Right cardiac atrium (tissue), 5 donors: ENCODE data around the gene E2F2. TPM values are rescaled to one million over a fixed set of nuclear protein-coding genes. Genes with fewer than 3 reads are reported as not detected.
A peak's percentile ranks its signal among the peaks of the same experiment; 100 is the strongest.

Experiments used
- ATAC-seq, 2 donors: fragments of 200-7000 bp; cut with Tn5 transposase; one replicate each; pipeline versions ENCODE4 v1.8.0 to v1.9.1; 2020; ENCODE audit warnings: moderate library complexity in 2 of 2, mild to moderate bottlenecking in 1 of 2
- DNase-seq, 3 donors: peaks; one replicate each; pipeline ENCODE4 v3.0.0-alpha.2; 2020
- H3K27ac ChIP-seq: one replicate; pipeline ENCODE4 v1.5.1; 2013; ENCODE audit warnings: mild to moderate bottlenecking, low read length, control low read depth, moderate library complexity
- H3K27me3 ChIP-seq: one replicate; pipeline ENCODE4 v1.6.1; 2013; ENCODE audit not compliant: control insufficient read depth, insufficient read depth
- H3K4me1 ChIP-seq: one replicate; pipeline ENCODE4 v1.6.1; 2013; ENCODE audit warnings: low read length; ENCODE audit not compliant: control insufficient read depth, insufficient read depth
- H3K4me3 ChIP-seq: one replicate; pipeline ENCODE4 v1.5.1; 2013; ENCODE audit warnings: low read length, control low read depth
- H3K9me3 ChIP-seq: one replicate; pipeline ENCODE4 v1.6.1; 2013; ENCODE audit warnings: low read length; ENCODE audit not compliant: control insufficient read depth
- WGBS: extraction: QIAGEN DNeasy Blood & Tissue Kit; methylation state at CpG from one replicate; pipeline ENCODE4 v1.1.7; 2013; 5-methylcytosine and 5-hydroxymethylcytosine counted together
- intact Hi-C, 4 donors: fragments of 100-400 bp; cut with DNase I; formaldehyde crosslinking; loops; one replicate each; pipeline versions ENCODE4 v1.11.0 to v1.14.0; 2022 to 2023
- polyA plus RNA-seq: library from polyadenylated mRNA; stranded (reverse); fragments of 200-250 nt; gene quantifications from one replicate; pipeline ENCODE4 v1.2.3, GENCODE V29; 2013
- total RNA-seq, 4 donors: library from RNA; stranded (reverse); fragmentation: NEBNext Ultra II Directional; extraction: Animal tissue kit (Norgen Biotek cat#: 25700); gene quantifications; one replicate each; pipeline ENCODE4 v1.2.1, GENCODE V29; 2021
- donor health status: healthy with polysubstance abuse.
- donor health status: DM: no; HTN: yes; CAD: no.
- donor health status: DM: no; HTN: no; CAD: no.
- donor health status: DM: no; HTN: yes; CAD: no; lungs with severe emphysema.
- donor health status: DM: yes; HTN: yes; CAD: no.

E2F2 gene
- total and polyA plus RNA-seq, 5 donors: 0.05 to 0.82 (median 0.23) TPM; not detected in 1

GRCh38 chr1:23561813-23562100 is 30.7 kb upstream of the E2F2 start:
- intact Hi-C loops: no loop called here
- peak overlapping the region; percentile 99 for H3K27ac ChIP-seq
- H3K27me3 ChIP-seq: no peaks in the 10 kb centered on the region
- no peaks in the 10 kb centered on the region for H3K9me3 ChIP-seq
- peaks cover 7% of the 10 kb centered on the region for H3K4me1 ChIP-seq
- ATAC-seq: no peak
- H3K4me3 ChIP-seq: peak overlapping the region; percentile 46
- DNase-seq: no peak
- WGBS: 23% methylated on average over 2 of the region's 2 CpGs

- Histone ChIP-seq H3K4me3 (peak overlapping the region; percentile 89), H3K4me1 (peaks cover 7% of the 10 kb centered on the region), H3K27ac (peak overlapping the region; percentile 99), H3K9me3 (no peaks in the 10 kb centered on the region), H3K27me3 (no peaks in the 10 kb centered on the region)
- DNase-seq (no peak), ATAC-seq (no peak)
- 30% methylated on average over 6 of the region's 6 CpGs for WGBS
- intact Hi-C loops: no loop called here
These were observed 30.2 kb upstream of the E2F2 start for GRCh38 chr1:23561076-23561812.

GRCh38 chr1:23559985-23560741 is 29.1 kb upstream of the E2F2 start:
- 5% methylated on average over 6 of the region's 6 CpGs for WGBS
- H3K9me3 ChIP-seq: no peaks in the 10 kb centered on the region
- peak overlapping the region; percentile 99 for H3K27ac ChIP-seq
- peak overlapping the region; percentile 89 for H3K4me3 ChIP-seq
- DNase-seq: no peak
- intact Hi-C loops: no loop called here
- H3K4me1 ChIP-seq: peaks cover 7% of the 10 kb centered on the region
- no peaks in the 10 kb centered on the region for H3K27me3 ChIP-seq
- no peak for ATAC-seq

GRCh38 chr1:23559136-23559984 is 28.3 kb upstream of the E2F2 start, which contains the start of gene ID3:
ID3 (minus strand) TSS chr1:23559501; CDS start chr1:23559426, 75 bp downstream.
- Histone ChIP-seq H3K4me1 (peaks cover 5% of the 10 kb centered on the region), H3K9me3 (no peaks in the 10 kb centered on the region), H3K27me3 (no peaks in the 10 kb centered on the region), H3K27ac (peak within 1 kb of the TSS; percentile 99), H3K4me3 (peak within 1 kb of the TSS; percentile 89)
- ATAC-seq (peak; percentile 71 to 76), DNase-seq (peak; percentile 99)
- intact Hi-C loops: no loop called here
- WGBS: under 1% methylated on average over 57 of the region's 57 CpGs

GRCh38 chr1:23558872-23559135 is 27.8 kb upstream of the E2F2 start:
- intact Hi-C loops: no loop called here
- peak overlapping the region; percentile 99 for H3K27ac ChIP-seq
- H3K4me1 ChIP-seq: peaks cover 3% of the 10 kb centered on the region
- H3K9me3 ChIP-seq: no peaks in the 10 kb centered on the region
- under 1% methylated on average over 14 of the region's 14 CpGs for WGBS
- peak overlapping the region; percentile 89 for H3K4me3 ChIP-seq
- ATAC-seq: no peak
- DNase-seq: no peak
- H3K27me3 ChIP-seq: no peaks in the 10 kb centered on the region

GRCh38 chr1:23558140-23558871 is 27.3 kb upstream of the E2F2 start:
- peaks cover 3% of the 10 kb centered on the region for H3K4me1 ChIP-seq

GRCh38 chr1:23557471-23558124 is 26.6 kb upstream of the E2F2 start:
- DNase-seq (no peak), ATAC-seq (no peak)
- H3K9me3 ChIP-seq: no peaks in the 10 kb centered on the region
- peaks cover 3% of the 10 kb centered on the region for H3K4me1 ChIP-seq
- H3K4me3 ChIP-seq: peak overlapping the region; percentile 89
- intact Hi-C loops: no loop called here
- WGBS: 27% methylated on average over 8 of the region's 8 CpGs
- H3K27ac ChIP-seq: peak overlapping the region; percentile 99
- no peaks in the 10 kb centered on the region for H3K27me3 ChIP-seq

More at GRCh38 chr1:23558140-23558871, 27.3 kb upstream of the E2F2 start:
- Histone ChIP-seq H3K9me3 (no peaks in the 10 kb centered on the region), H3K27ac (peak overlapping the region; percentile 99), H3K27me3 (no peaks in the 10 kb centered on the region), H3K4me3 (peak overlapping the region; percentile 89)
- peak; percentile 4 to 33 for ATAC-seq
- intact Hi-C loops: no loop called here
- WGBS: 3% methylated on average over 34 of the region's 34 CpGs
- DNase-seq: peak; percentile 83 to 93 (median 92)

- Histone ChIP-seq H3K27me3 (no peaks in the 10 kb centered on the region), H3K4me1 (peaks cover 3% of the 10 kb centered on the region), H3K4me3 (peak overlapping the region; percentile 89), H3K27ac (peak overlapping the region; percentile 99), H3K9me3 (no peaks in the 10 kb centered on the region)
- WGBS: 43% methylated on average over 4 of the region's 4 CpGs
- DNase-seq: peak in 2 of 3 donors; percentile 69 to 77
- intact Hi-C loops: no loop called here
- ATAC-seq: no peak
These were observed 25.8 kb upstream of the E2F2 start for GRCh38 chr1:23556635-23557470.

GRCh38 chr1:23555986-23556634 is 25.1 kb upstream of the E2F2 start:
- DNase-seq (peak in 2 of 3 donors; percentile 65 to 66), ATAC-seq (peak in 1 of 2 donors; percentile 1)
- Histone ChIP-seq H3K4me3 (peak overlapping the region; percentile 89), H3K27me3 (no peaks in the 10 kb centered on the region), H3K9me3 (no peaks in the 10 kb centered on the region), H3K4me1 (no peaks in the 10 kb centered on the region), H3K27ac (peak overlapping the region; percentile 99)
- WGBS: 23% methylated on average over 9 of the region's 9 CpGs
- intact Hi-C loops: no loop called here
